Measurements from ENCODE around the gene PRR30.

DNA sequence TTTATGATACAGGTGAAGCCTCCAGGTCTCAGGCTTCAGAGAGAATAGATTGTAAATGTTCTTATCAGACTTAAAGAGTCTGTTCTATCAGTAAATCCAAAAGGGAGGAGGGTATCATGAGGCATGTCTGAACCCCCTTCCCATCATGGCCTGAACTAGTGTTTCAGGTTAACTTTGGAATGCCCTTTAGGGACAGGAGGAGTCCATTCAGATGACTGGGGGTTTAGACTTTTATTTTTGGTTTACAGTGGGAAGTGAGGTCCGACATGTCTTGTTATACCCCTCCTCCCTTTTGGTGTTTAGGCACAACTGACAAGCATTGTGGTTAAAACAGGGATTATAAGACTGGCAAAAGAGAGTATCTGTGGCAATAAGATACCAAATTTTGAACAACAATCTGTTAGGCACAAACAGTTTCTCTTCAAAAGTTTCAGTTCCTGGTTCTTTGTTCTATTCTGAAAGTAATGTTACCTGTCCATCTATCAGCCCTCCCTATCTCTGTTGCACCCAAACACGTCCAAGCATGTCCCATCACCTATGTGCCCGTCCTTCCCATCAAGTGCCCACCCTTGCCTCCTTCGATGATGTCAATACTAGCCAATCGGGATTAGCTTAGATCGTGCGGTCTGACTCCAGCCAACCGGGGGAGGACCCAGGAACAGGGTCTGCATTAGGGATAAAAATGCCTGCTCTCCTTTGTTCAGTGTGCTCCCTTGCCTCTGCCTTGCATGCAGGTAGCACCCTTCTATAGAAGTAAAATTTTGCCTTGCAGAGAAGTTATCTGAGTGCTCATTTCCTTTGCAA lies 26.0 kb upstream of the PRR30 start:
- no peak for TF ChIP-seq OVOL3 (tag by site-specific recombination; IDR thresholded peaks at IDR 0.05)
- TF ChIP-seq, protein P1, sequence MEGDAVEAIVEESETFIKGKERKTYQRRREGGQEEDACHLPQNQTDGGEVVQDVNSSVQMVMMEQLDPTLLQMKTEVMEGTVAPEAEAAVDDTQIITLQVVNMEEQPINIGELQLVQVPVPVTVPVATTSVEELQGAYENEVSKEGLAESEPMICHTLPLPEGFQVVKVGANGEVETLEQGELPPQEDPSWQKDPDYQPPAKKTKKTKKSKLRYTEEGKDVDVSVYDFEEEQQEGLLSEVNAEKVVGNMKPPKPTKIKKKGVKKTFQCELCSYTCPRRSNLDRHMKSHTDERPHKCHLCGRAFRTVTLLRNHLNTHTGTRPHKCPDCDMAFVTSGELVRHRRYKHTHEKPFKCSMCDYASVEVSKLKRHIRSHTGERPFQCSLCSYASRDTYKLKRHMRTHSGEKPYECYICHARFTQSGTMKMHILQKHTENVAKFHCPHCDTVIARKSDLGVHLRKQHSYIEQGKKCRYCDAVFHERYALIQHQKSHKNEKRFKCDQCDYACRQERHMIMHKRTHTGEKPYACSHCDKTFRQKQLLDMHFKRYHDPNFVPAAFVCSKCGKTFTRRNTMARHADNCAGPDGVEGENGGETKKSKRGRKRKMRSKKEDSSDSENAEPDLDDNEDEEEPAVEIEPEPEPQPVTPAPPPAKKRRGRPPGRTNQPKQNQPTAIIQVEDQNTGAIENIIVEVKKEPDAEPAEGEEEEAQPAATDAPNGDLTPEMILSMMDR (tag by site-specific recombination; IDR thresholded peaks at IDR 0.05), result no peak
- TF ChIP-seq, protein P2, sequence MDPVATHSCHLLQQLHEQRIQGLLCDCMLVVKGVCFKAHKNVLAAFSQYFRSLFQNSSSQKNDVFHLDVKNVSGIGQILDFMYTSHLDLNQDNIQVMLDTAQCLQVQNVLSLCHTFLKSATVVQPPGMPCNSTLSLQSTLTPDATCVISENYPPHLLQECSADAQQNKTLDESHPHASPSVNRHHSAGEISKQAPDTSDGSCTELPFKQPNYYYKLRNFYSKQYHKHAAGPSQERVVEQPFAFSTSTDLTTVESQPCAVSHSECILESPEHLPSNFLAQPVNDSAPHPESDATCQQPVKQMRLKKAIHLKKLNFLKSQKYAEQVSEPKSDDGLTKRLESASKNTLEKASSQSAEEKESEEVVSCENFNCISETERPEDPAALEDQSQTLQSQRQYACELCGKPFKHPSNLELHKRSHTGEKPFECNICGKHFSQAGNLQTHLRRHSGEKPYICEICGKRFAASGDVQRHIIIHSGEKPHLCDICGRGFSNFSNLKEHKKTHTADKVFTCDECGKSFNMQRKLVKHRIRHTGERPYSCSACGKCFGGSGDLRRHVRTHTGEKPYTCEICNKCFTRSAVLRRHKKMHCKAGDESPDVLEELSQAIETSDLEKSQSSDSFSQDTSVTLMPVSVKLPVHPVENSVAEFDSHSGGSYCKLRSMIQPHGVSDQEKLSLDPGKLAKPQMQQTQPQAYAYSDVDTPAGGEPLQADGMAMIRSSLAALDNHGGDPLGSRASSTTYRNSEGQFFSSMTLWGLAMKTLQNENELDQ (tag by site-specific recombination; IDR thresholded peaks at IDR 0.05; ENCODE audit: low read depth), result no peak
